ENCODE measurements around the gene CYSRT1. TPM values are rescaled to one million over a fixed set of nuclear protein-coding genes. Genes with fewer than 3 reads are reported as not detected.
A peak's percentile ranks its signal among the peaks of the same experiment; 100 is the strongest.

Gene CYSRT1
- total RNA-seq, 2 donors from 2014 or later: 0.32 to 0.40 TPM

- Mint-ChIP-seq H3K9me3 (no peaks in the 10 kb centered on the region), H3K4me3 (no peak overlapping the region), H3K4me1 (no peaks in the 10 kb centered on the region), H3K27ac (no peak overlapping the region), H3K27me3 (no peaks in the 10 kb centered on the region), H3K36me3 (ENCODE audit: low read depth) (peaks cover 11% of the 10 kb centered on the region)
- no peak for ATAC-seq (replicated peaks)
Observed at GRCh38 chr9:137213160-137214060, 11.6 kb upstream of the CYSRT1 start.

GRCh38 chr9:137214620-137215019 lies 10.4 kb upstream of the CYSRT1 start:
- Mint-ChIP-seq H3K9me3 (no peaks in the 10 kb centered on the region), H3K4me3 (no peak overlapping the region), H3K4me1 (no peaks in the 10 kb centered on the region), H3K27me3 (no peaks in the 10 kb centered on the region), H3K27ac (no peak overlapping the region), H3K36me3 (ENCODE audit: low read depth) (no peaks in the 10 kb centered on the region)
- no peak for ATAC-seq (replicated peaks)

- Mint-ChIP-seq H3K27me3 (no peaks in the 10 kb centered on the region), H3K4me3 (no peak overlapping the region), H3K36me3 (ENCODE audit: low read depth) (no peaks in the 10 kb centered on the region), H3K27ac (no peak overlapping the region), H3K4me1 (no peaks in the 10 kb centered on the region), H3K9me3 (no peaks in the 10 kb centered on the region)
- no peak for ATAC-seq (replicated peaks)
Observed at GRCh38 chr9:137215196-137215986, 9.6 kb upstream of the CYSRT1 start.

DNA sequence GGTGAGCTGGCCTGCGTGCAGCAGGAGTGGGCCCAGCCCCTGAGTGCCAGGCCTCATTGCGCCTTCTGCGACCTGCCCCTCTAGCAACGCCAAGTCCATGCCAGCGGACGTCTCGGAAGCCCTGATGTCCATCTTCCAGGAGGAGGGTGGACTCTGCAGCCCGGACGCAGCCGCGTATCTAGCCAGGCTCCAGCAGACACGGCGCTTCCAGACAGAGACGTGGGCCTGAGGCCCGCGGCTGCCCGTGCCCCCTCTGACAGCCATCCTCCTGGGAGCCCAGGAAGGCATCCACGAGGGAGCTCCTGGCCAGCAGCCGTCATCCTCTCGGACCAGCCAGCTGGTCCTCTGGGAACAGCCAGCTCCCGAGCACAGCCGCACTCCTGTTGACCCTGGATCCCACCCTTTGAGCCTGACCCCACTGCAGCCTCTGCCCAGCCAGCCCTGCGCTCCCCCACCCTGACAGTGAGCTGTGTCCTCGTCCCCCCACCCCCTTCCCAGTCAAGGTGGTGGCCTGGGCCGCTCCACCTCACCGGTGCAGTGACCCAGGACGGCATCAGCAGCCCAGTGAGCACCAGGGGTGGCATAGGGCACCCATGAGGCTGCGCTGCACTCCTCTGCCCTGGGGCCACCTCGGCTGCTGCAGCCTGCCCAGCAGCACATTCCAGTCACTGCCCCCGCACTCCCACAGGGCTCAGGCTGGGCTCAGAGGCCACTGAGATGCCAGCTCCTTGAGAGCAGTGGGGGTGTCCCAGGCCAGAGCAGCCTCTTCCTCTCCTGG lies 8.6 kb upstream of the CYSRT1 start:
- Mint-ChIP-seq H3K9me3 (no peaks in the 10 kb centered on the region), H3K36me3 (ENCODE audit: low read depth) (no peaks in the 10 kb centered on the region), H3K27ac (no peak overlapping the region), H3K4me3 (no peak overlapping the region), H3K4me1 (no peaks in the 10 kb centered on the region), H3K27me3 (no peaks in the 10 kb centered on the region)
- no peak for ATAC-seq (replicated peaks)

DNA sequence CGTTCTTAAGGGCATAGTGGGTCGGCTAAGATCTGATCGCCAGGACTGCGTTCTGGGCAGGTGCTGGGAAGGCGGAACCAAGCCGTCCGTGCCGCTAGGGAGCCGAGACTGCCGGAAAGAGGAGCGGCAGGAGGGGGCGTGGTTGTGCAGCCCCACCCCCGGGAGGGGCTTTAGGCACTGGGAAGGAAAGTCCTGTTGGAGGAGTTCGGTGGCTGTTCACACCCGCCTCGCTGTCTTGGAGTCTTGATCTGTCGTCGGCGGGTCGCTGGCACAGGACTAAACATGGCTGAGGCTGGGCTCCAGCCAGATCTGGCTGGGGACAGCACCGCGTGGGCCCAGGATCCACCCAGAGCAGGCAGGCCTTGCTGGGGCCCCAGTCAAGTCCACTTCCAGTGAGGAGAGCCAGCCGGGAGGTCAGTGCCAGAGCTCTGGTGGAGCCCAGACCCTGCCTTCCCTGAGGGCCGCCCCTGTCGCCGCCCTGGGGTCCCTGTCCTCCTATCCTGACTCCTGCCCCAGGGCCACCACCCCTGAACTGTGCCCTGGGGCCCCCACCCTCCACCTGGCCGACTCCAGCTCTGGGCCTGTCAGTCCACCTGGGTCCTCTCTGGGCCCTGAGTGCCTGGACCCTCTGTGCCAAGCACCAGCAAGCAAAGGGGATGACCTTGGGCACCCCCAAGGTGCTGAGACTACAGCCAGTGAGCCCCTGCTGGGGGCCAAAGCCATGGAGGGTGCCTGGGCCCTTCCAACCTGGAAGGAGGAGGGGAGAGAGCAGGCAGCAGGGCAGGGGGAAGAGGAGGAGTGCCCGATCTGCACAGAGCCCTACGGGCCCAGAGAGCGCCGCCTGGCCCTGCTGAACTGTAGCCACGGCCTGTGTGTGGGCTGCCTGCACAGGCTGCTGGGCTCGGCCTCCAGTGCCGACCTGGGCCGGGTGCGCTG lies 7.4 kb upstream of the CYSRT1 start:
- H3K4me3 Mint-ChIP-seq: no peak overlapping the region
- H3K4me1 Mint-ChIP-seq: no peaks in the 10 kb centered on the region
- H3K36me3 Mint-ChIP-seq (ENCODE audit: low read depth): no peaks in the 10 kb centered on the region
- ATAC-seq (replicated peaks): no peak
- no peaks in the 10 kb centered on the region for H3K9me3 Mint-ChIP-seq
- no peak overlapping the region for H3K27ac Mint-ChIP-seq
- no peaks in the 10 kb centered on the region for H3K27me3 Mint-ChIP-seq

GRCh38 chr9:137218212-137218753 lies 6.7 kb upstream of the CYSRT1 start:
- H3K4me1 Mint-ChIP-seq: no peaks in the 10 kb centered on the region
- H3K4me3 Mint-ChIP-seq: no peak overlapping the region
- no peaks in the 10 kb centered on the region for H3K36me3 Mint-ChIP-seq (ENCODE audit: low read depth)
- ATAC-seq (replicated peaks): no peak
- no peaks in the 10 kb centered on the region for H3K9me3 Mint-ChIP-seq
- H3K27me3 Mint-ChIP-seq: no peaks in the 10 kb centered on the region
- no peak overlapping the region for H3K27ac Mint-ChIP-seq

GRCh38 chr9:137218754-137219271 lies 6.2 kb upstream of the CYSRT1 start:
- H3K27ac Mint-ChIP-seq: no peak overlapping the region
- no peak for ATAC-seq (replicated peaks)
- H3K27me3 Mint-ChIP-seq: no peaks in the 10 kb centered on the region
- no peaks in the 10 kb centered on the region for H3K4me1 Mint-ChIP-seq
- no peaks in the 10 kb centered on the region for H3K9me3 Mint-ChIP-seq
- no peaks in the 10 kb centered on the region for H3K36me3 Mint-ChIP-seq (ENCODE audit: low read depth)
- H3K4me3 Mint-ChIP-seq: no peak overlapping the region

DNA sequence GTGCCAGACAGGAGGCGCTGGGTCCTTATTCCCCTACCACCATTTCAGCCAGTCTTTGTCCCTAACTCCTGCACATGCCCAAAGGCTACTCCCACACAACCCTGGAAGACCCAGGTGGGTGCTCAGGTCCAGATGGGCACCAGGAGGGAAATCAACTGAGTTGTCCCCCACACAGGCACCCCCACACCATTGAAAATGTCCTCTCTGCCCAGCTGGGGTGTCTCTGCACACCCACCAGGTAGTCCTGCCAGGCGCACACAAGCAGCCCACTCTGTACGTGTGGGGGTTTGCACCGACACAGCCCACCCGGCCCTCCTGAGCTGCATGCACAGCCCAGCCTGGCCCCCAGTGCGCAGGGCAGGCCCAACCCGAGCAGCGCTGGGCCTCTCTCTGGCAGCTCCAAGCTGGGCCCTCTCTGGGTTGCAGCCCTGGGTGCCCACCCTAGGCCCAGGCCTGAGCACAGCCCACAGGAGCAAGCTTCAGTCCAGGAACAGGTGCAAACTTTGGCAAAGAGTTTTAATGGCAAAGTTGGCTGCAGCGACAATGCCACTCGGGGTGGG lies 5.1 kb upstream of the CYSRT1 start:
- H3K4me1 Mint-ChIP-seq: no peaks in the 10 kb centered on the region
- no peak overlapping the region for H3K27ac Mint-ChIP-seq
- no peaks in the 10 kb centered on the region for H3K27me3 Mint-ChIP-seq
- no peaks in the 10 kb centered on the region for H3K36me3 Mint-ChIP-seq (ENCODE audit: low read depth)
- no peak for ATAC-seq (replicated peaks)
- no peak overlapping the region for H3K4me3 Mint-ChIP-seq
- H3K9me3 Mint-ChIP-seq: no peaks in the 10 kb centered on the region

GRCh38 chr9:137220317-137221094 lies 4.5 kb upstream of the CYSRT1 start:
- H3K36me3 Mint-ChIP-seq (ENCODE audit: low read depth): no peaks in the 10 kb centered on the region
- no peak for ATAC-seq (replicated peaks)
- H3K4me1 Mint-ChIP-seq: no peaks in the 10 kb centered on the region
- H3K9me3 Mint-ChIP-seq: no peaks in the 10 kb centered on the region
- H3K4me3 Mint-ChIP-seq: peak overlapping the region; percentile 21
- no peaks in the 10 kb centered on the region for H3K27me3 Mint-ChIP-seq
- H3K27ac Mint-ChIP-seq: no peak overlapping the region

DNA sequence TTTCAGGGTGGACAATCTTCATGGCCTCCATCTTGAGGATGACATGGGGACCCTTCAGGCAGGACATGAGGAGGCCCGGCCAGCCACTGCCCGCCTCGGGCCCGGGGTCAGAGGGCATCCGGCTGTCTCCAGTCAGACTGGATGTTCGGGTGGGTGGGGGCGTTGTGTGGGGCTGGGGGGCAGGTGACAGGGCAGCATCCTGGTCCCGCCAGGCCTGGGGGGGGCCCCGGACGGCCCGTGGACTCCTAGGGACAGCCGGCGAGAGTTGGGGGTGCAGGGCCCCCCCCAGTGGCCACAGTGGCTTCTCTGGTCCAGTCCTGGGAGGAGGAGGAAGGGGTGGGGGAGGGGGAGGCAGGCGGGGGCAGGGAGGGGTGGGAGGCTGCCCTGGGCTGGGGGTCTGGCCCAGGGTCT lies 3.9 kb upstream of the CYSRT1 start:
- Mint-ChIP-seq H3K4me1 (no peaks in the 10 kb centered on the region), H3K4me3 (peak overlapping the region; percentile 21), H3K27ac (no peak overlapping the region), H3K9me3 (no peaks in the 10 kb centered on the region), H3K27me3 (no peaks in the 10 kb centered on the region), H3K36me3 (ENCODE audit: low read depth) (no peaks in the 10 kb centered on the region)
- ATAC-seq (replicated peaks): no peak

DNA sequence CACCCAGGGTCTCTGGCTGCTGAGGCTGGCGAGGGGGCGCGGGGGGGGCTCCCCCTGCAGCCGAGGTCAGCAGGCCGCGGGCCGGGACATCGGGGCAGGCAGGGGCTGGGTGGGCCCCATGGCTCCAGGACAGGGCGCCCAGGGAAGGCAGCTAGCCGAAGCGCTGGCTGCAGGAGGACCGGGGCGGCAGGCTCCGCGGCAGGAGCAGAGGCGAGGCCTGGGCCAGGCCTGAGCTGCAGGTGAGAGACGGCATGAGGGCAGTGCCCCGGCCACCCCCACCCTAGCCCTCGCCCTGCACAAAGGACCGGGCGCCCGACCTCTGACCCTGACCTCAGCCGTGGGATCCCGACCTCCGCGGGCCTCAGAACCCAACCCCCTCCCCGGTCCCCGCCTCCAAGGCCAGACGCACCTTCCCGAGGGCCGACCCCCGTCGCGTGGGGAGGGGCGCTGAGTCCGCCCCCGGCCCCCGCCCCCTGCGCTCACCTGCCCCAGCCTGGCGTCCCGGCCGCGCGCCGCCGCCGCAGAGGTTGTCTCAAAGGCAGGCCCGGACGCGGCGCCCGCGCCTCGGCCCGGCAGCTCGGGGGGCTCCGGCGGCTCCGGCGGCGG lies 3.4 kb upstream of the CYSRT1 start:
- ATAC-seq (replicated peaks): no peak
- Mint-ChIP-seq H3K27me3 (no peaks in the 10 kb centered on the region), H3K4me1 (no peaks in the 10 kb centered on the region), H3K27ac (no peak overlapping the region), H3K9me3 (no peaks in the 10 kb centered on the region), H3K36me3 (ENCODE audit: low read depth) (no peaks in the 10 kb centered on the region), H3K4me3 (no peak overlapping the region)
